Measurements from ENCODE around the gene HINT2. TPM values are rescaled to one million over a fixed set of nuclear protein-coding genes. Genes with fewer than 3 reads are reported as not detected.

The HINT2 gene
- total RNA-seq, 5 donors from 2014 or later (not counting 1 experiment from before 2014, with no cell fraction given), result 15.4 to 30.3 (median 28.5) TPM

GRCh38 chr9:35828716-35829083 lies 13.9 kb upstream of the HINT2 start, which contains the start of gene FAM221B:
Gene FAM221B, minus strand, starts transcription at chr9:35828732. Its CDS starts 2,571 bp downstream, at chr9:35826161.
- no peaks in the 10 kb centered on the region for H3K36me3 ChIP-seq (ENCODE audit: control insufficient read depth in 2 of 2, extremely low read depth in 1 of 2, insufficient read depth in 1 of 2, low read length in 1 of 2)
- Mint-ChIP-seq H3K4me1 (peaks cover 36 to 41% (median 37%) of the 10 kb centered on the region in 3 donors), H3K27me3 (no peaks in the 10 kb centered on the region), H3K4me3 (peak within 1 kb of the TSS; percentile 86 to 96 (median 93)), H3K36me3 (no peaks in the 10 kb centered on the region), H3K9me3 (no peaks in the 10 kb centered on the region), H3K27ac (peak within 1 kb of the TSS; percentile 86 to 95)
- H3K4me3 ChIP-seq (ENCODE audit: control insufficient read depth in 1 of 2, extremely low read depth in 1 of 2, low read length in 1 of 2), result peak within 1 kb of the TSS; percentile 76 to 87
- DNase-seq, result peak in 4 of 35 experiments; percentile 7 to 35 (median 14)
- no peaks in the 10 kb centered on the region for H3K9me3 ChIP-seq
- POLR2A ChIA-PET, result no interaction called here
- H3K27me3 ChIP-seq (replicated peaks in 1 of 2; ENCODE audit: control insufficient read depth in 2 of 2, extremely low read depth in 1 of 2, insufficient read depth in 2 of 2, low read length in 1 of 2), result no peaks in the 10 kb centered on the region
- no peak for ATAC-seq (replicated peaks in 1 of 4)
- under 1% methylated on average over 21 of the region's 21 CpGs for WGBS (ENCODE audit: insufficient coverage)
- H3K4me1 ChIP-seq (ENCODE audit: control insufficient read depth in 1 of 2, extremely low read depth in 1 of 2, insufficient read depth in 2 of 2, low read length in 2 of 2), result peaks cover 4 to 20% of the 10 kb centered on the region in 2 experiments
- H3K27ac ChIP-seq (ENCODE audit: low read length), result peak within 1 kb of the TSS; percentile 64
- CTCF ChIA-PET, result interaction anchor here in 1 of 2 donors (0.6 to 1.0 kb wide), 2 partner anchors 38 to 74 kb away, joined by 4 to 6 read pairs; no protein-coding TSS in a partner anchor

GRCh38 chr9:35827486-35827885 lies 12.6 kb upstream of the HINT2 start:
- Histone ChIP-seq H3K36me3 (ENCODE audit: control insufficient read depth in 2 of 2, extremely low read depth in 1 of 2, insufficient read depth in 1 of 2, low read length in 1 of 2) (no peaks in the 10 kb centered on the region), H3K9me3 (no peaks in the 10 kb centered on the region), H3K27ac (ENCODE audit: low read length) (no peak overlapping the region), H3K27me3 (replicated peaks in 1 of 2; ENCODE audit: control insufficient read depth in 2 of 2, extremely low read depth in 1 of 2, insufficient read depth in 2 of 2, low read length in 1 of 2) (no peaks in the 10 kb centered on the region), H3K4me3 (ENCODE audit: control insufficient read depth in 1 of 2, extremely low read depth in 1 of 2, low read length in 1 of 2) (no peak overlapping the region), H3K4me1 (ENCODE audit: control insufficient read depth in 1 of 2, extremely low read depth in 1 of 2, insufficient read depth in 2 of 2, low read length in 2 of 2) (peaks cover 0 to 18% of the 10 kb centered on the region in 2 experiments)
- no peak for ATAC-seq (replicated peaks in 1 of 4)
- POLR2A ChIA-PET, result no interaction called here
- H3K36me3 Mint-ChIP-seq, result no peaks in the 10 kb centered on the region
- no peak overlapping the region for H3K27ac Mint-ChIP-seq
- peak overlapping the region; percentile 86 to 96 (median 93) for H3K4me3 Mint-ChIP-seq
- no peak for DNase-seq
- no peaks in the 10 kb centered on the region for H3K27me3 Mint-ChIP-seq
- no CpG with 5 or more reads among the region's 3 CpGs for WGBS (ENCODE audit: insufficient coverage)
- CTCF ChIA-PET, result interaction anchor here in 1 of 2 donors (1.7 kb wide), 1 partner anchor 39 kb away, joined by 4 read pairs; no protein-coding TSS in a partner anchor
- peaks cover 33 to 35% (median 33%) of the 10 kb centered on the region in 3 donors for H3K4me1 Mint-ChIP-seq
- no peaks in the 10 kb centered on the region for H3K9me3 Mint-ChIP-seq

GRCh38 chr9:35826071-35826701 lies 11.3 kb upstream of the HINT2 start:
- no peak overlapping the region for H3K4me3 ChIP-seq (ENCODE audit: control insufficient read depth in 1 of 2, extremely low read depth in 1 of 2, low read length in 1 of 2)
- ChIA-PET POLR2A (interaction anchor here (0.8 to 1.0 kb wide), 2 partner anchors 14 to 23 kb away, joined by 4 to 6 read pairs; partner anchors contain the start of gene SPAG8 (in 1 of the 2)), CTCF (interaction anchor here (0.5 to 2.2 kb wide), 12 partner anchors 9 to 215 kb away, joined by 3 to 8 read pairs (median 4); partner anchors contain the start of genes TLN1 (in 2 of the 2), CREB3 (in 1 of the 2) and SPAG8 (in 1 of the 2))
- peak in 12 of 35 experiments; percentile 7 to 75 (median 22) for DNase-seq
- peaks cover 0 to 18% of the 10 kb centered on the region in 2 experiments for H3K4me1 ChIP-seq (ENCODE audit: control insufficient read depth in 1 of 2, extremely low read depth in 1 of 2, insufficient read depth in 2 of 2, low read length in 2 of 2)
- no peaks in the 10 kb centered on the region for H3K27me3 Mint-ChIP-seq
- no peaks in the 10 kb centered on the region for H3K27me3 ChIP-seq (replicated peaks in 1 of 2; ENCODE audit: control insufficient read depth in 2 of 2, extremely low read depth in 1 of 2, insufficient read depth in 2 of 2, low read length in 1 of 2)
- no peaks in the 10 kb centered on the region for H3K36me3 ChIP-seq (ENCODE audit: control insufficient read depth in 2 of 2, extremely low read depth in 1 of 2, insufficient read depth in 1 of 2, low read length in 1 of 2)
- H3K9me3 ChIP-seq, result no peaks in the 10 kb centered on the region
- WGBS (ENCODE audit: insufficient coverage), result 41% methylated on average over 4 of the region's 4 CpGs
- H3K9me3 Mint-ChIP-seq, result no peaks in the 10 kb centered on the region
- ATAC-seq (replicated peaks in 1 of 4), result peak in 3 of 4 experiments; percentile 22 to 42 (median 25)
- H3K27ac ChIP-seq (ENCODE audit: low read length), result no peak overlapping the region
- peak overlapping the region in 1 of 2 donors; percentile 67 for H3K27ac Mint-ChIP-seq
- peaks cover 31 to 35% (median 31%) of the 10 kb centered on the region in 3 donors for H3K4me1 Mint-ChIP-seq
- H3K36me3 Mint-ChIP-seq, result no peaks in the 10 kb centered on the region
- H3K4me3 Mint-ChIP-seq, result peak overlapping the region; percentile 1 to 49 (median 13)

GRCh38 chr9:35822926-35823325 lies 8.1 kb upstream of the HINT2 start:
- POLR2A ChIA-PET, result no interaction called here
- H3K4me1 Mint-ChIP-seq, result peaks cover 7% of the 10 kb centered on the region in 3 donors
- Histone ChIP-seq H3K36me3 (ENCODE audit: control insufficient read depth in 2 of 2, extremely low read depth in 1 of 2, insufficient read depth in 1 of 2, low read length in 1 of 2) (no peaks in the 10 kb centered on the region), H3K4me3 (ENCODE audit: control insufficient read depth in 1 of 2, extremely low read depth in 1 of 2, low read length in 1 of 2) (no peak overlapping the region), H3K4me1 (ENCODE audit: control insufficient read depth in 1 of 2, extremely low read depth in 1 of 2, insufficient read depth in 2 of 2, low read length in 2 of 2) (peaks cover 0 to 3% of the 10 kb centered on the region in 2 experiments), H3K27ac (ENCODE audit: low read length) (no peak overlapping the region), H3K27me3 (replicated peaks in 1 of 2; ENCODE audit: control insufficient read depth in 2 of 2, extremely low read depth in 1 of 2, insufficient read depth in 2 of 2, low read length in 1 of 2) (no peaks in the 10 kb centered on the region), H3K9me3 (no peaks in the 10 kb centered on the region)
- CTCF ChIA-PET, result interaction anchor here in 1 of 2 donors (0.6 kb wide), 2 partner anchors 11 to 184 kb away, joined by 3 to 4 read pairs; partner anchors contain the start of gene SPAG8
- no peak overlapping the region for H3K27ac Mint-ChIP-seq
- no peaks in the 10 kb centered on the region for H3K36me3 Mint-ChIP-seq
- H3K27me3 Mint-ChIP-seq, result no peaks in the 10 kb centered on the region
- DNase-seq (no peak), ATAC-seq (replicated peaks in 1 of 4) (no peak)
- H3K9me3 Mint-ChIP-seq, result no peaks in the 10 kb centered on the region
- H3K4me3 Mint-ChIP-seq, result no peak overlapping the region

- Mint-ChIP-seq H3K27ac (no peak overlapping the region), H3K36me3 (no peaks in the 10 kb centered on the region), H3K4me3 (no peak overlapping the region), H3K4me1 (peaks cover 5 to 6% (median 6%) of the 10 kb centered on the region in 3 donors), H3K27me3 (no peaks in the 10 kb centered on the region), H3K9me3 (no peaks in the 10 kb centered on the region)
- DNase-seq, result no peak
- CTCF ChIA-PET, result no interaction called here
- H3K4me3 ChIP-seq (ENCODE audit: control insufficient read depth in 1 of 2, extremely low read depth in 1 of 2, low read length in 1 of 2), result no peak overlapping the region
- H3K27me3 ChIP-seq (replicated peaks in 1 of 2; ENCODE audit: control insufficient read depth in 2 of 2, extremely low read depth in 1 of 2, insufficient read depth in 2 of 2, low read length in 1 of 2), result no peaks in the 10 kb centered on the region
- peaks cover 0 to 2% of the 10 kb centered on the region in 2 experiments for H3K4me1 ChIP-seq (ENCODE audit: control insufficient read depth in 1 of 2, extremely low read depth in 1 of 2, insufficient read depth in 2 of 2, low read length in 2 of 2)
- no peaks in the 10 kb centered on the region for H3K36me3 ChIP-seq (ENCODE audit: control insufficient read depth in 2 of 2, extremely low read depth in 1 of 2, insufficient read depth in 1 of 2, low read length in 1 of 2)
- ATAC-seq (replicated peaks in 1 of 4), result no peak
- H3K27ac ChIP-seq (ENCODE audit: low read length), result no peak overlapping the region
- POLR2A ChIA-PET, result no interaction called here
- H3K9me3 ChIP-seq, result no peaks in the 10 kb centered on the region
These were observed 5.2 kb upstream of the HINT2 start for GRCh38 chr9:35820076-35820475.

GRCh38 chr9:35818341-35818740 lies 3.5 kb upstream of the HINT2 start:
- H3K36me3 ChIP-seq (ENCODE audit: control insufficient read depth in 2 of 2, extremely low read depth in 1 of 2, insufficient read depth in 1 of 2, low read length in 1 of 2), result no peaks in the 10 kb centered on the region
- H3K9me3 ChIP-seq, result no peaks in the 10 kb centered on the region
- H3K4me3 ChIP-seq (ENCODE audit: control insufficient read depth in 1 of 2, extremely low read depth in 1 of 2, low read length in 1 of 2), result no peak overlapping the region
- peaks cover 2 to 14% of the 10 kb centered on the region in 2 experiments for H3K4me1 ChIP-seq (ENCODE audit: control insufficient read depth in 1 of 2, extremely low read depth in 1 of 2, insufficient read depth in 2 of 2, low read length in 2 of 2)
- H3K27me3 Mint-ChIP-seq, result no peaks in the 10 kb centered on the region
- H3K27ac Mint-ChIP-seq, result no peak overlapping the region
- POLR2A ChIA-PET, result no interaction called here
- peaks cover 13 to 18% (median 16%) of the 10 kb centered on the region in 3 donors for H3K4me1 Mint-ChIP-seq
- no peaks in the 10 kb centered on the region for H3K36me3 Mint-ChIP-seq
- H3K27me3 ChIP-seq (replicated peaks in 1 of 2; ENCODE audit: control insufficient read depth in 2 of 2, extremely low read depth in 1 of 2, insufficient read depth in 2 of 2, low read length in 1 of 2), result no peaks in the 10 kb centered on the region
- H3K4me3 Mint-ChIP-seq, result no peak overlapping the region
- H3K27ac ChIP-seq (ENCODE audit: low read length), result no peak overlapping the region
- CTCF ChIA-PET, result no interaction called here
- DNase-seq (no peak), ATAC-seq (replicated peaks in 1 of 4) (no peak)
- 96% methylated on average over 3 of the region's 3 CpGs for WGBS (ENCODE audit: insufficient coverage)
- H3K9me3 Mint-ChIP-seq, result no peaks in the 10 kb centered on the region

Measured in T-cell (primary cell).